Keratinocyte (primary cell): ENCODE data around the gene PSME4. TPM values are rescaled to one million over a fixed set of nuclear protein-coding genes. Genes with fewer than 3 reads are reported as not detected.

Experiments
- DNase-seq: peaks from one replicate; pipeline ENCODE4 v3.0.0-alpha.2; 2011; ENCODE audit warnings: low read depth, missing footprints, low spot score
- FAIRE-seq: peaks from 2 replicates; lab custom pipeline; 2011; peaks lifted over from hg19 to GRCh38; lab: Jason Lieb, UNC
- H2AFZ ChIP-seq: 2 replicates; pipeline ENCODE4 v1.6.0; 2012; ENCODE audit warnings: low read length, control low read depth, inconsistent platforms; ENCODE audit not compliant: control insufficient read depth
- H3K27ac ChIP-seq: 2 replicates; pipeline ENCODE4 v1.5.1; 2011; ENCODE audit warnings: low read length; ENCODE audit not compliant: control insufficient read depth, insufficient read depth
- H3K27me3 ChIP-seq: 3 replicates; pipeline ENCODE4 v1.6.0; 2011; ENCODE audit warnings: low read length; ENCODE audit not compliant: control insufficient read depth, insufficient read depth; ENCODE audit errors: extremely low read depth
- H3K36me3 ChIP-seq, 2 experiments: 2 replicates in 1 of 2; 3 replicates in 1 of 2; pipeline ENCODE4 v1.5.1; 2011; ENCODE audit warnings: low read length in 2 of 2, mild to moderate bottlenecking in 1 of 2; ENCODE audit not compliant: control insufficient read depth in 2 of 2, insufficient read depth in 2 of 2; ENCODE audit errors: extremely low read depth in 1 of 2
- H3K4me1 ChIP-seq: 3 replicates; pipeline ENCODE4 v1.5.1; 2011; ENCODE audit warnings: low read length; ENCODE audit not compliant: control insufficient read depth, insufficient read depth; ENCODE audit errors: extremely low read depth
- H3K4me2 ChIP-seq: 3 replicates; pipeline ENCODE4 v1.6.0; 2011; ENCODE audit warnings: low read depth, low read length; ENCODE audit not compliant: control insufficient read depth, insufficient read depth; ENCODE audit errors: extremely low read depth
- H3K4me3 ChIP-seq, 3 experiments: fragments of 200-600 bp in 1 of 3; sonication (generic) in 1 of 3; 2 replicates in 2 of 3; 3 replicates in 1 of 3; pipeline ENCODE4 v1.5.1; 2011 to 2016; ENCODE audit warnings: low read length in 3 of 3, mild to moderate bottlenecking in 3 of 3, control low read depth in 2 of 3, inconsistent platforms in 1 of 3, low read depth in 1 of 3, mixed read lengths in 1 of 3, mixed run types in 1 of 3, moderate library complexity in 1 of 3; ENCODE audit not compliant: control insufficient read depth in 2 of 3, insufficient read depth in 2 of 3; ENCODE audit errors: extremely low read depth in 1 of 3
- H3K79me2 ChIP-seq: 2 replicates; pipeline ENCODE4 v1.6.0; 2012; ENCODE audit warnings: low read length; ENCODE audit not compliant: control insufficient read depth, insufficient read depth
- H3K9ac ChIP-seq: 3 replicates; pipeline ENCODE4 v1.6.0; 2011; ENCODE audit warnings: low read length; ENCODE audit not compliant: control insufficient read depth, insufficient read depth; ENCODE audit errors: extremely low read depth
- H3K9me1 ChIP-seq: 3 replicates; pipeline ENCODE4 v1.6.0; 2011; ENCODE audit warnings: low read length; ENCODE audit not compliant: control insufficient read depth, insufficient read depth; ENCODE audit errors: extremely low read depth
- H3K9me3 ChIP-seq: 2 replicates; pipeline ENCODE4 v1.5.1; 2012; ENCODE audit warnings: low read depth, low read length; ENCODE audit not compliant: control insufficient read depth
- H4K20me1 ChIP-seq: 3 replicates; pipeline ENCODE4 v1.6.0; 2011; ENCODE audit warnings: low read length; ENCODE audit not compliant: control insufficient read depth, insufficient read depth; ENCODE audit errors: extremely low read depth
- CTCF ChIP-seq, 3 experiments: IDR thresholded peaks in 1 of 3; conservative IDR thresholded peaks in 1 of 3; optimal IDR thresholded peaks in 1 of 3; 2 replicates in 2 of 3; 3 replicates in 1 of 3; pipeline versions ENCODE3 to v1.5.1; 2011; ENCODE audit warnings: low read length in 3 of 3, mild to moderate bottlenecking in 3 of 3, moderate library complexity in 2 of 3, control low read depth in 1 of 3, inconsistent platforms in 1 of 3; ENCODE audit not compliant: insufficient read depth in 2 of 3; ENCODE audit errors: extremely low read depth in 1 of 3
- EZH2 ChIP-seq: IDR thresholded peaks from one replicate; pipeline ENCODE4 v1.6.1; 2012; ENCODE audit warnings: inconsistent platforms, mild to moderate bottlenecking, low read length, moderate library complexity
- dilution Hi-C: fragments of 300-500 bp; cut with MboI; formaldehyde crosslinking; loops from one replicate; pipeline ENCODE4 v1.7.0; 2020; ENCODE audit warnings: low sequenced_read_pairs; ENCODE audit not compliant: extremely low pct_ligation_motif_present
- polyA plus RNA-seq, 5 experiments: library from polyadenylated mRNA; depleted of rRNA in 3 of 5; stranded (reverse) in 3 of 5; stranded (forward) in 1 of 5; unstranded in 1 of 5; fragments of >200 nt; gene quantifications; 1 replicate in 1 of 5; 2 replicates in 3 of 5; 3 replicates in 1 of 5; pipeline versions ENCODE4 v1.2.1 to v1.2.3, GENCODE V29; 2011 to 2012; ENCODE audit warnings: missing spikeins in 2 of 5, low read depth in 1 of 5, low replicate concordance in 1 of 5

Gene PSME4
- polyA plus RNA-seq, 1 donor (not counting 4 experiments of a cell fraction or from before 2014, with no cell fraction given) = 59.4 TPM

- dilution Hi-C loops = no loop called here
- no peak for DNase-seq
- peaks cover 35 to 40% of the 10 kb centered on the region in 2 experiments for H3K36me3 ChIP-seq
These were observed 84.2 kb downstream of the PSME4 start for GRCh38 chr2:53886406-53887280.

GRCh38 chr2:53884883-53885282 lies 85.9 kb downstream of the PSME4 start:
- no peak overlapping the region for H3K9ac ChIP-seq
- DNase-seq (no peak), FAIRE-seq (no peak)
- TF ChIP-seq CTCF (optimal IDR thresholded peaks at IDR 0.05 in 1 of 3, IDR thresholded peaks at IDR 0.05 in 1 of 3, conservative IDR thresholded peaks at IDR 0.05 in 1 of 3; ENCODE audit: extremely low read depth in 1 of 3, insufficient read depth in 2 of 3, low read length in 3 of 3) = no peak
- no peak for TF ChIP-seq EZH2
- no peaks in the 10 kb centered on the region for H3K27me3 ChIP-seq
- no peaks in the 10 kb centered on the region for H3K9me3 ChIP-seq
- H4K20me1 ChIP-seq = no peaks in the 10 kb centered on the region
- H3K4me3 ChIP-seq = no peak overlapping the region
- no peak overlapping the region for H3K27ac ChIP-seq
- H3K79me2 ChIP-seq = peaks cover 3% of the 10 kb centered on the region
- dilution Hi-C loops = no loop called here
- no peak overlapping the region for H3K4me2 ChIP-seq
- no peaks in the 10 kb centered on the region for H3K9me1 ChIP-seq
- no peak overlapping the region for H2AFZ ChIP-seq
- peaks cover 28 to 42% of the 10 kb centered on the region in 2 experiments for H3K36me3 ChIP-seq
- peaks cover 3% of the 10 kb centered on the region for H3K4me1 ChIP-seq

More at GRCh38 chr2:53886406-53887280, 84.2 kb downstream of the PSME4 start:
- Histone ChIP-seq H4K20me1 (no peaks in the 10 kb centered on the region), H2AFZ (no peak overlapping the region), H3K9me3 (no peaks in the 10 kb centered on the region), H3K4me1 (no peaks in the 10 kb centered on the region), H3K27ac (no peak overlapping the region), H3K9ac (no peak overlapping the region), H3K79me2 (no peaks in the 10 kb centered on the region), H3K4me2 (no peak overlapping the region), H3K4me3 (no peak overlapping the region), H3K9me1 (no peaks in the 10 kb centered on the region), H3K27me3 (no peaks in the 10 kb centered on the region)
- TF ChIP-seq EZH2 (no peak), CTCF (optimal IDR thresholded peaks at IDR 0.05 in 1 of 3, IDR thresholded peaks at IDR 0.05 in 1 of 3, conservative IDR thresholded peaks at IDR 0.05 in 1 of 3; ENCODE audit: extremely low read depth in 1 of 3, insufficient read depth in 2 of 3, low read length in 3 of 3) (no peak)
- no peak for FAIRE-seq
